Measurements from ENCODE around the gene NCOA7. TPM values are rescaled to one million over a fixed set of nuclear protein-coding genes. Genes with fewer than 3 reads are reported as not detected.

Gene NCOA7
- total and polyA plus RNA-seq, 9 of the 15 experiments (the other 6 are each of a cell fraction or from before 2014, with no cell fraction given): 5.8 to 14.6 (median 9.3) TPM

- TF ChIP-seq ZNF277 (CRISPR knock-in tag; IDR thresholded peaks at IDR 0.05; ENCODE audit: borderline replicate concordance) (no peak), BRF2 (IDR thresholded peaks at IDR 0.05; ENCODE audit: borderline replicate concordance, insufficient read depth, insufficient read length) (no peak), E2F1 (CRISPR knock-in tag; IDR thresholded peaks at IDR 0.05) (no peak), NCOA1 (IDR thresholded peaks at IDR 0.05; ENCODE audit: low read depth) (peak; percentile 49), EHMT2 (IDR thresholded peaks at IDR 0.05) (no peak), ZNF165 (CRISPR knock-in tag; IDR thresholded peaks at IDR 0.05; ENCODE audit: borderline replicate concordance) (no peak), ZNF830 (CRISPR knock-in tag; IDR thresholded peaks at IDR 0.05) (no peak), CLOCK (CRISPR knock-in tag; IDR thresholded peaks at IDR 0.05; ENCODE audit: borderline replicate concordance) (no peak), THRB (CRISPR knock-in tag; conservative IDR thresholded peaks at IDR 0.05) (no peak), ZNF449 (CRISPR knock-in tag; IDR thresholded peaks at IDR 0.05) (no peak), ELF1 (tag; IDR thresholded peaks at IDR 0.05) (peak; percentile 5; the same call in 1 of the 2 replicates), L3MBTL2 (IDR thresholded peaks at IDR 0.05) (no peak), NR3C1 (CRISPR knock-in tag; IDR thresholded peaks at IDR 0.05) (no peak), DLX4 (CRISPR knock-in tag; IDR thresholded peaks at IDR 0.05) (no peak), NR4A1 (CRISPR knock-in tag; IDR thresholded peaks at IDR 0.05) (no peak), NR4A1 (tag; IDR thresholded peaks at IDR 0.05) (peak; percentile 35; the same call in 1 of the 2 replicates), SIX5 (IDR thresholded peaks at IDR 0.05; ENCODE audit: borderline replicate concordance in 1 of 2, insufficient read depth in 1 of 2, low read depth in 1 of 2, low read length in 2 of 2) (no peak), RBFOX2 (IDR thresholded peaks at IDR 0.05; ENCODE audit: low read depth, low read length) (no peak)
These were observed 132.7 kb downstream of the NCOA7 start (continued) for GRCh38 chr6:125923366-125923877.
